ENCODE results near the gene CC2D1A. TPM values are rescaled to one million over a fixed set of nuclear protein-coding genes. Genes with fewer than 3 reads are reported as not detected.

CC2D1A gene
- polyA plus RNA-seq, 1 experiment: 5.1 TPM

GRCh38 chr19:13959141-13959961 is 53.4 kb downstream of the CC2D1A start:
- TF ChIP-seq, protein P1, sequence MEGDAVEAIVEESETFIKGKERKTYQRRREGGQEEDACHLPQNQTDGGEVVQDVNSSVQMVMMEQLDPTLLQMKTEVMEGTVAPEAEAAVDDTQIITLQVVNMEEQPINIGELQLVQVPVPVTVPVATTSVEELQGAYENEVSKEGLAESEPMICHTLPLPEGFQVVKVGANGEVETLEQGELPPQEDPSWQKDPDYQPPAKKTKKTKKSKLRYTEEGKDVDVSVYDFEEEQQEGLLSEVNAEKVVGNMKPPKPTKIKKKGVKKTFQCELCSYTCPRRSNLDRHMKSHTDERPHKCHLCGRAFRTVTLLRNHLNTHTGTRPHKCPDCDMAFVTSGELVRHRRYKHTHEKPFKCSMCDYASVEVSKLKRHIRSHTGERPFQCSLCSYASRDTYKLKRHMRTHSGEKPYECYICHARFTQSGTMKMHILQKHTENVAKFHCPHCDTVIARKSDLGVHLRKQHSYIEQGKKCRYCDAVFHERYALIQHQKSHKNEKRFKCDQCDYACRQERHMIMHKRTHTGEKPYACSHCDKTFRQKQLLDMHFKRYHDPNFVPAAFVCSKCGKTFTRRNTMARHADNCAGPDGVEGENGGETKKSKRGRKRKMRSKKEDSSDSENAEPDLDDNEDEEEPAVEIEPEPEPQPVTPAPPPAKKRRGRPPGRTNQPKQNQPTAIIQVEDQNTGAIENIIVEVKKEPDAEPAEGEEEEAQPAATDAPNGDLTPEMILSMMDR (IDR thresholded peaks at IDR 0.05; ENCODE audit: low read depth, low read length): no peak
- no peaks in the 10 kb centered on the region for H3K27me3 ChIP-seq (ENCODE audit: control insufficient read depth, insufficient read depth, low read length)

DNA sequence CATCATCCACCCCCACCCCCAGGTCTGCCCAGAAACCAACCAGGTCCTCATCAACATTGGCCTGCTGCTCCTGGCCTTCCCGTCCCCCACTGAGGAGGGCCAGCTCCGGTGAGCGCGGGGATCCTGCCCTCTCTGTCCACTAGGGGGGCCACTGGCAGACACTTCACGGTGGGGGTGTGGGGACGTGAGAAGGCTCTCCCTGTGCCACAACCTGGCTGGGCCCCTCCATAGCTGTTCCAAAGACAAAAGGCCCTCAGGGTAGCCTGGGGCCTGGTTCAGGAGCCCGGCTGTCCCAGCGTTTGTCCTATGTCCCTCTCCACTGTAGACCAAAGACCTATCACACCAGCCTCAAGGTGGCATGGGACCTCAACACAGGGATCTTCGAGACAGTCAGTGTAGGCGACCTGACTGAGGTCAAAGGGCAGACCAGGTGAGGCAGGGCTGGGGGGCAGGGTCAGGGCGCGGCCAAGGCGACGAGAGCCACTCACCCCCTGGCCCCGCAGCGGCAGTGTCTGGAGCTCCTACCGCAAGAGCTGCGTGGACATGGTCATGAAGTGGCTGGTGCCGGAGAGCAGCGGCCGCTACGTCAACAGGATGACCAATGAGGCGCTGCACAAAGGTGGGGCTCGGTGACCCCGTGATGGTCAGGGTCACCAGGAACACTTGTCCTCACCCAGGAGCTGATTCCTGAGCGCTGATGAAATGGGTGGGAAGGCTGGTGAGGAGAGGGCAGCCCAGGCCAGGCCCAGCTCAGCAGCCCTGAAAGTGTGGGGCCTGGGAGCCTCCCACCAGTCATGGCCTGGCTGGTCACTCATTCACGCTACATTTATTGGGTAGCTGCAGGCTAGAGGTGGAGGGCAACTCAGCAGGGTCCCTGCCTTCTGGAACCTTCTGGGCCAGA is 54.2 kb downstream of the CC2D1A start:
- Histone ChIP-seq H3K9me3 (ENCODE audit: control insufficient read depth, insufficient read depth, low read length) (no peaks in the 10 kb centered on the region; the same call in 1 of the 2 replicates), H3K4me3 (ENCODE audit: low read depth, low read length) (no peak overlapping the region), H3K27me3 (ENCODE audit: control insufficient read depth, insufficient read depth, low read length) (no peaks in the 10 kb centered on the region), H3K27ac (ENCODE audit: low read depth, low read length) (no peak overlapping the region)
- TF ChIP-seq, protein P1 (IDR thresholded peaks at IDR 0.05; ENCODE audit: low read depth, low read length): peak; percentile 30
- POLR2A ChIA-PET: interaction anchor here (0.6 kb wide), 2 partner anchors 84 to 163 kb away, joined by 4 read pairs; no protein-coding TSS in a partner anchor
- CTCF ChIA-PET: no interaction called here
- DNase-seq (ENCODE audit: low read depth, low spot score): no peak

More at GRCh38 chr19:13959141-13959961, 53.4 kb downstream of the CC2D1A start:
- H3K9me3 ChIP-seq (ENCODE audit: control insufficient read depth, insufficient read depth, low read length): no peaks in the 10 kb centered on the region; the same call in 1 of the 2 replicates
- ChIA-PET POLR2A (interaction anchor here (0.6 kb wide), 1 partner anchor 164 kb away, joined by 4 read pairs; no protein-coding TSS in a partner anchor), CTCF (no interaction called here)
- no peak for DNase-seq (ENCODE audit: low read depth, low spot score)
- no peak overlapping the region for H3K27ac ChIP-seq (ENCODE audit: low read depth, low read length)
- no peak overlapping the region for H3K4me3 ChIP-seq (ENCODE audit: low read depth, low read length)

DNA sequence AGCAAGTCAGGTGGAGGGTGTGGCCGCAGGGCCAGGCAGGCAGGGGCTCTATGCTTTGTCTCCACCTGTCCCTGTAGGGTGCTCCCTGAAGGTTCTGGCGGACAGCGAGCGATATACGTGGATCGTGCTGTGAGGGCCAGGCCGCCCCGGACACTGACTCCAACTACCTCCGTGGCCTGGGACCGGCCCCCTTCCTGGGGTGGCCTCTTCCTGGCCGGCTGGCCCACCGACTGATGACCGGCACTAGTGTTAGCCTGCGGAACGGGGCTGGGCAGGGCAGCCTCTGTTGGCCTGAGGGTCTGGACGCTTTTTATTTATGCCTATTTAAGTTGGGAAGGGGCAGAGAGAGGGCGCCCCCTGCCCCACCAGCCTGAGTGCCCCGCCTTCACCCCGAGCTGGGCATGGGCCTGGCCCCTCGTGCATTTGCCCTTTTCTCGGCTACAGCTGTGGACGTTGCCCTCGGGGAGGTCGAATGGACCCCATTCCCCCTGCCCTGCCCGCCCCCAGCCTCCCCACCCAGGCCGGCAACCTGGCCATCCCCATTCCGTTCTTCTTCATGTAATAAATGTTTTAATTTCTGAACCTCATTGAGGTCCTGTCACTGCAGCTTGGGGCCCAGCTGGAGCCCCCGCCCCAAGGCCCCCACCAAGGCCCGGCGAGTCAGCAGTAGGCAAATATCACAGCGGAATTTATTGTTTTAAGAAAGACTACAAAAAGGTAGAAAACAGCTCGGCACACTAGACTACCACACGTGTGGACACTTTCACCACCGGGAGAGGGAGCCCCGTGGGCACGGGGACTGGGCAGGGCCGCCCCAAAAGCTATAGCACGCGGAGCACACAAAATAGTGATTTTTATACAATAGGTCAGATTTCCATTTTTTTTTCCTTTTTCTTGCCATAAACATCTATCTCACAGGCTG is 55.1 kb downstream of the CC2D1A start:
- H3K27ac ChIP-seq (ENCODE audit: low read depth, low read length): no peak overlapping the region
- ChIA-PET POLR2A (interaction anchor here (0.6 kb wide), 1 partner anchor 84 kb away, joined by 4 read pairs; no protein-coding TSS in a partner anchor), CTCF (interaction anchor here (0.6 kb wide), 2 partner anchors 40 to 767 kb away, joined by 4 to 7 read pairs; no protein-coding TSS in a partner anchor)
- TF ChIP-seq, protein P1 (IDR thresholded peaks at IDR 0.05; ENCODE audit: low read depth, low read length): no peak
- no peak overlapping the region for H3K4me3 ChIP-seq (ENCODE audit: low read depth, low read length)
- H3K27me3 ChIP-seq (ENCODE audit: control insufficient read depth, insufficient read depth, low read length): no peaks in the 10 kb centered on the region
- H3K9me3 ChIP-seq (ENCODE audit: control insufficient read depth, insufficient read depth, low read length): no peaks in the 10 kb centered on the region; the same call in 1 of the 2 replicates
- DNase-seq (ENCODE audit: low read depth, low spot score): no peak

GRCh38 chr19:13961826-13962698 is 56.1 kb downstream of the CC2D1A start:
- H3K9me3 ChIP-seq (ENCODE audit: control insufficient read depth, insufficient read depth, low read length): no peaks in the 10 kb centered on the region; the same call in 1 of the 2 replicates
- ChIA-PET POLR2A (interaction anchor here (0.7 to 1.8 kb wide), 4 partner anchors 9 to 95 kb away, joined by 3 to 14 read pairs (median 4); partner anchors contain the start of genes DCAF15 and RFX1), CTCF (no interaction called here)
- TF ChIP-seq, protein P1 (IDR thresholded peaks at IDR 0.05; ENCODE audit: low read depth, low read length): no peak
- H3K27me3 ChIP-seq (ENCODE audit: control insufficient read depth, insufficient read depth, low read length): no peaks in the 10 kb centered on the region
- no peak overlapping the region for H3K27ac ChIP-seq (ENCODE audit: low read depth, low read length)
- no peak overlapping the region for H3K4me3 ChIP-seq (ENCODE audit: low read depth, low read length)
- DNase-seq (ENCODE audit: low read depth, low spot score): no peak
